SK-N-SH (cell line): ENCODE data around the gene NOD2. TPM values are rescaled to one million over a fixed set of nuclear protein-coding genes. Genes with fewer than 3 reads are reported as not detected.

Experiments
- CTCF ChIA-PET: fragments of 300-600, 350-600 bp; formaldehyde crosslinking; extraction: SDS; loops from one replicate; lab custom pipeline; 2021; lab: Yijun Ruan, JAX
- POLR2A ChIA-PET: fragments of 350-600 bp; sonication (Branson Sonifier 250); formaldehyde crosslinking; extraction: SDS; loops from one replicate; lab custom pipeline; 2020; ENCODE audit warnings: antibody characterized with exemption, inconsistent platforms; lab: Yijun Ruan, JAX
- DNase-seq: peaks from one replicate; pipeline ENCODE4 v3.0.0; 2012
- H2AFZ ChIP-seq: fragments of 200-600 bp; sonication (generic); 2 replicates; pipeline ENCODE4 v1.8.1; 2016; ENCODE audit warnings: antibody characterized with exemption, mild to moderate bottlenecking, low read depth
- H3F3A ChIP-seq: fragments of 200-600 bp; sonication (generic); replicated peaks from 2 replicates; pipeline ENCODE3; 2016; ENCODE audit warnings: antibody characterized with exemption, mild to moderate bottlenecking; ENCODE audit not compliant: insufficient read depth
- H3K27ac ChIP-seq, 2 experiments: fragments of 200-500 bp in 1 of 2; fragments of 200-600 bp in 1 of 2; sonication (Bioruptor generic) in 1 of 2; sonication (generic), shearing (Covaris generic) in 1 of 2; 2 replicates each; pipeline versions ENCODE4 v1.5.1 to v1.6.1; 2014 to 2016; ENCODE audit warnings: low read depth in 2 of 2, inconsistent platforms in 1 of 2, low read length in 1 of 2, mild to moderate bottlenecking in 1 of 2, mixed read lengths in 1 of 2
- H3K27me3 ChIP-seq: fragments of 200-600 bp; sonication (generic), shearing (Covaris generic); 2 replicates; pipeline ENCODE4 v1.6.1; 2016; ENCODE audit warnings: mixed run types; ENCODE audit not compliant: insufficient read depth
- H3K36me3 ChIP-seq, 2 experiments: fragments of 200-500 bp in 1 of 2; fragments of 200-600 bp in 1 of 2; sonication (Bioruptor generic) in 1 of 2; sonication (generic) in 1 of 2; replicated peaks in 1 of 2; 2 replicates each; pipeline versions ENCODE3 to v1.5.1; 2014 to 2016; ENCODE audit warnings: low read length in 1 of 2, mild to moderate bottlenecking in 1 of 2; ENCODE audit not compliant: insufficient read depth in 2 of 2, control insufficient read depth in 1 of 2
- H3K4me1 ChIP-seq, 2 experiments: fragments of 200-500 bp in 1 of 2; fragments of 200-600 bp in 1 of 2; sonication (Bioruptor generic) in 1 of 2; sonication (generic), shearing (Covaris generic) in 1 of 2; 2 replicates each; pipeline versions ENCODE4 v1.5.1 to v1.6.1; 2014 to 2016; ENCODE audit warnings: low read depth in 1 of 2, low read length in 1 of 2, mixed run types in 1 of 2; ENCODE audit not compliant: insufficient read depth in 2 of 2, control insufficient read depth in 1 of 2
- H3K4me2 ChIP-seq: fragments of 200-600 bp; sonication (generic), shearing (Covaris generic); 2 replicates; pipeline ENCODE4 v1.6.1; 2017; ENCODE audit warnings: mixed run types
- H3K4me3 ChIP-seq, 2 experiments: fragments of 200-500 bp in 1 of 2; fragments of 200-600 bp in 1 of 2; sonication (Bioruptor generic) in 1 of 2; sonication (generic), shearing (Covaris generic) in 1 of 2; 2 replicates each; pipeline versions ENCODE4 v1.5.1 to v1.8.1; 2014 to 2016; ENCODE audit warnings: low read depth in 2 of 2, inconsistent platforms in 1 of 2, low read length in 1 of 2, mild to moderate bottlenecking in 1 of 2, mixed read lengths in 1 of 2, moderate library complexity in 1 of 2
- H3K79me2 ChIP-seq: fragments of 200-600 bp; sonication (generic); 2 replicates; pipeline ENCODE4 v1.8.1; 2017; ENCODE audit warnings: mild to moderate bottlenecking; ENCODE audit not compliant: insufficient read depth
- H3K9ac ChIP-seq: fragments of 200-600 bp; sonication (generic); 2 replicates; pipeline ENCODE4 v1.6.1; 2017; ENCODE audit warnings: mixed run types
- H3K9me2 ChIP-seq: fragments of 200-600 bp; sonication (generic); 2 replicates; pipeline ENCODE4 v1.6.1; 2017; ENCODE audit warnings: mixed run types
- H3K9me3 ChIP-seq: fragments of 200-600 bp; sonication (generic); 2 replicates; pipeline ENCODE4 v1.6.1; 2017; ENCODE audit warnings: mixed run types, mild to moderate bottlenecking, moderate library complexity
- H4K20me1 ChIP-seq: fragments of 200-600 bp; sonication (generic); 2 replicates; pipeline ENCODE4 v1.6.1; 2017; ENCODE audit warnings: mild to moderate bottlenecking, mixed run types; ENCODE audit not compliant: insufficient read depth
- EP300 ChIP-seq, 2 experiments: IDR thresholded peaks; 2 replicates each; pipeline versions ENCODE4 v1.4.0 to v1.6.1; 2012; ENCODE audit warnings: borderline replicate concordance in 1 of 2, low read depth in 1 of 2, low read length in 1 of 2
- EZH2phosphoT487 ChIP-seq: fragments of 200-600 bp; sonication (generic); IDR thresholded peaks from 2 replicates; pipeline ENCODE4 v1.6.1; 2017; ENCODE audit warnings: low read depth, mixed run types, mild to moderate bottlenecking, antibody characterized with exemption, moderate library complexity, borderline replicate concordance
- FOSL2 ChIP-seq: IDR thresholded peaks from 2 replicates; pipeline ENCODE4 v1.4.0; 2012; ENCODE audit warnings: low read depth, mild to moderate bottlenecking, moderate library complexity, borderline replicate concordance
- FOXJ3 ChIP-seq: sonication (generic); formaldehyde crosslinking; IDR thresholded peaks from 2 replicates; pipeline ENCODE4 v1.5.1; 2020; ENCODE audit warnings: mild to moderate bottlenecking, missing genetic modification reagents
- FOXM1 ChIP-seq: IDR thresholded peaks from 2 replicates; pipeline ENCODE4 v1.4.0; 2012; ENCODE audit warnings: low read depth, mild to moderate bottlenecking
- GABPA ChIP-seq: IDR thresholded peaks from 2 replicates; pipeline ENCODE4 v1.4.0; 2012; ENCODE audit warnings: low read depth, mild to moderate bottlenecking
- MXI1 ChIP-seq: IDR thresholded peaks from 2 replicates; pipeline ENCODE4 v1.6.1; 2012; ENCODE audit warnings: mild to moderate bottlenecking, low read depth, low read length, improper control_type of control experiment
- NFIC ChIP-seq: IDR thresholded peaks from 2 replicates; pipeline ENCODE4 v1.4.0; 2012; ENCODE audit warnings: borderline replicate concordance
- PBX3 ChIP-seq: IDR thresholded peaks from 2 replicates; pipeline ENCODE4; 2012
- RAD21 ChIP-seq: IDR thresholded peaks from 2 replicates; pipeline ENCODE4 v1.6.1; 2012; ENCODE audit warnings: mild to moderate bottlenecking, low read length
- RCOR1 ChIP-seq: fragments of 150-350 bp; IDR thresholded peaks from 2 replicates; pipeline ENCODE4 v1.6.1; 2017; ENCODE audit warnings: antibody characterized with exemption, low read length
- RXRA ChIP-seq: IDR thresholded peaks from 2 replicates; pipeline ENCODE4 v1.4.0; 2012; ENCODE audit warnings: low read depth, mild to moderate bottlenecking, borderline replicate concordance
- SIN3A ChIP-seq: IDR thresholded peaks from 2 replicates; pipeline ENCODE4 v1.6.1; 2012; ENCODE audit warnings: low read depth, mild to moderate bottlenecking, low read length, moderate library complexity, borderline replicate concordance
- SMC3 ChIP-seq: IDR thresholded peaks from 2 replicates; pipeline ENCODE4 v1.6.1; 2012; ENCODE audit warnings: low read depth, low read length, improper control_type of control experiment
- TAF1 ChIP-seq: IDR thresholded peaks from 2 replicates; pipeline ENCODE4 v1.6.1; 2012; ENCODE audit warnings: low read depth, mild to moderate bottlenecking, low read length, moderate library complexity, borderline replicate concordance
- WGBS: methylation state at CpG from one replicate; pipeline ENCODE4 v1.1.6; 2017; ENCODE audit warnings: low lambda C conversion rate; 5-methylcytosine and 5-hydroxymethylcytosine counted together
- polyA plus RNA-seq, 3 experiments: library from polyadenylated mRNA; depleted of rRNA; stranded (reverse); fragments of >200 nt; gene quantifications; 2 replicates each; pipeline ENCODE4 v1.2.3, GENCODE V29; 2012
- TF ChIP-seq, protein P1 (sequence below): IDR thresholded peaks from 2 replicates; pipeline ENCODE4 v1.4.0; 2012; ENCODE audit warnings: low read depth, borderline replicate concordance
- TF ChIP-seq, protein P2 (sequence below): IDR thresholded peaks from 2 replicates; pipeline ENCODE4 v1.4.0; 2012; ENCODE audit warnings: low read depth
- TF ChIP-seq, protein P3 (sequence below): IDR thresholded peaks from 2 replicates; pipeline ENCODE4 v1.4.0; 2012; ENCODE audit warnings: low read depth, borderline replicate concordance

Gene NOD2
- polyA plus RNA-seq, 1 of the 3 experiments (the other 2 are of a cell fraction) = not detected

- DNase-seq = no peak
- Histone ChIP-seq H3F3A (peaks cover 8% of the 10 kb centered on the region), H3K9me3 (no peaks in the 10 kb centered on the region), H3K9ac (no peak overlapping the region), H3K79me2 (peaks cover 4% of the 10 kb centered on the region; the same call in 1 of the 2 replicates), H3K27ac (no peak overlapping the region), H3K36me3 (peaks cover 0 to 3% of the 10 kb centered on the region in 2 experiments), H3K4me3 (no peak overlapping the region), H3K4me1 (peaks cover 10 to 12% of the 10 kb centered on the region in 2 experiments; a peak in 3 of 4 replicates), H4K20me1 (no peaks in the 10 kb centered on the region), H2AFZ (peak overlapping the region; percentile 96; the same call in 1 of the 2 replicates), H3K4me2 (peak overlapping the region; percentile 76), H3K27me3 (no peaks in the 10 kb centered on the region), H3K9me2 (no peaks in the 10 kb centered on the region)
- no peak for TF ChIP-seq RAD21
- no peak for TF ChIP-seq RXRA
- no peak for TF ChIP-seq GABPA
- TF ChIP-seq, protein P1, sequence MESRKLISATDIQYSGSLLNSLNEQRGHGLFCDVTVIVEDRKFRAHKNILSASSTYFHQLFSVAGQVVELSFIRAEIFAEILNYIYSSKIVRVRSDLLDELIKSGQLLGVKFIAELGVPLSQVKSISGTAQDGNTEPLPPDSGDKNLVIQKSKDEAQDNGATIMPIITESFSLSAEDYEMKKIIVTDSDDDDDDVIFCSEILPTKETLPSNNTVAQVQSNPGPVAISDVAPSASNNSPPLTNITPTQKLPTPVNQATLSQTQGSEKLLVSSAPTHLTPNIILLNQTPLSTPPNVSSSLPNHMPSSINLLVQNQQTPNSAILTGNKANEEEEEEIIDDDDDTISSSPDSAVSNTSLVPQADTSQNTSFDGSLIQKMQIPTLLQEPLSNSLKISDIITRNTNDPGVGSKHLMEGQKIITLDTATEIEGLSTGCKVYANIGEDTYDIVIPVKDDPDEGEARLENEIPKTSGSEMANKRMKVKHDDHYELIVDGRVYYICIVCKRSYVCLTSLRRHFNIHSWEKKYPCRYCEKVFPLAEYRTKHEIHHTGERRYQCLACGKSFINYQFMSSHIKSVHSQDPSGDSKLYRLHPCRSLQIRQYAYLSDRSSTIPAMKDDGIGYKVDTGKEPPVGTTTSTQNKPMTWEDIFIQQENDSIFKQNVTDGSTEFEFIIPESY = no peak
- TF ChIP-seq FOXJ3 (CRISPR knock-in tag) = no peak
- TF ChIP-seq FOXM1 = no peak
- TF ChIP-seq PBX3 = no peak
- no peak for TF ChIP-seq SMC3
- no peak for TF ChIP-seq TAF1
- TF ChIP-seq SIN3A = no peak
- TF ChIP-seq EP300 (IDR thresholded peaks at IDR 0.05; ENCODE audit: borderline replicate concordance in 1 of 2, low read depth in 1 of 2, low read length in 1 of 2) = no peak
- no peak for TF ChIP-seq FOSL2
- TF ChIP-seq, protein P2, sequence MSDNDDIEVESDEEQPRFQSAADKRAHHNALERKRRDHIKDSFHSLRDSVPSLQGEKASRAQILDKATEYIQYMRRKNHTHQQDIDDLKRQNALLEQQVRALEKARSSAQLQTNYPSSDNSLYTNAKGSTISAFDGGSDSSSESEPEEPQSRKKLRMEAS = no peak
- TF ChIP-seq MXI1 = no peak
- TF ChIP-seq NFIC = no peak
- TF ChIP-seq RCOR1 = no peak
- no peak for TF ChIP-seq EZH2phosphoT487
- TF ChIP-seq, protein P3, sequence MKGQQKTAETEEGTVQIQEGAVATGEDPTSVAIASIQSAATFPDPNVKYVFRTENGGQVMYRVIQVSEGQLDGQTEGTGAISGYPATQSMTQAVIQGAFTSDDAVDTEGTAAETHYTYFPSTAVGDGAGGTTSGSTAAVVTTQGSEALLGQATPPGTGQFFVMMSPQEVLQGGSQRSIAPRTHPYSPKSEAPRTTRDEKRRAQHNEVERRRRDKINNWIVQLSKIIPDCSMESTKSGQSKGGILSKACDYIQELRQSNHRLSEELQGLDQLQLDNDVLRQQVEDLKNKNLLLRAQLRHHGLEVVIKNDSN = no peak
- ChIA-PET POLR2A (no interaction called here), CTCF (interaction anchor here (1.0 kb wide), 1 partner anchor 75 kb away, joined by 5 read pairs; no protein-coding TSS in a partner anchor)
- 11% methylated on average over 1 of the region's 1 CpG for WGBS
These were observed 47.3 kb downstream of the NOD2 start for GRCh38 chr16:50740736-50741135.
